DOHH2 (cell line): ENCODE data around the gene NFKBIZ.
A peak's percentile ranks its signal among the peaks of the same experiment; 100 is the strongest.

Experiments used
- H3F3A ChIP-seq: fragments of 200-600 bp; sonication (generic), shearing (Covaris generic); 2 replicates; pipeline ENCODE4 v1.6.0; 2016; ENCODE audit warnings: antibody characterized with exemption, mild to moderate bottlenecking; ENCODE audit not compliant: control insufficient read depth, insufficient read depth
- H3K27ac ChIP-seq: fragments of 200-600 bp; sonication (generic); 2 replicates; pipeline ENCODE4 v1.5.1; 2014; ENCODE audit warnings: low read depth, mild to moderate bottlenecking, low read length, moderate library complexity
- H3K27me3 ChIP-seq: fragments of 200-600 bp; sonication (generic); 2 replicates; pipeline ENCODE4 v1.6.1; 2014; ENCODE audit warnings: mild to moderate bottlenecking, low read length, mixed read lengths; ENCODE audit not compliant: control insufficient read depth
- H3K36me3 ChIP-seq: fragments of 200-600 bp; sonication (generic); 2 replicates; pipeline ENCODE4 v1.6.1; 2014; ENCODE audit warnings: mild to moderate bottlenecking, low read length, moderate library complexity, mixed read lengths; ENCODE audit not compliant: control insufficient read depth
- H3K4me1 ChIP-seq: fragments of 200-600 bp; sonication (generic); 2 replicates; pipeline ENCODE4 v1.6.1; 2014; ENCODE audit warnings: mild to moderate bottlenecking, low read length, mixed read lengths; ENCODE audit not compliant: control insufficient read depth
- H3K4me2 ChIP-seq: fragments of 200-600 bp; sonication (generic); 2 replicates; pipeline ENCODE4 v1.6.0; 2014; ENCODE audit warnings: mild to moderate bottlenecking, low read length, moderate library complexity
- H3K4me3 ChIP-seq: fragments of 200-600 bp; sonication (generic); 2 replicates; pipeline ENCODE4 v1.5.1; 2014; ENCODE audit warnings: mild to moderate bottlenecking, low read length, mixed read lengths
- H3K79me2 ChIP-seq: fragments of 200-600 bp; sonication (generic); 2 replicates; pipeline ENCODE4 v1.6.1; 2014; ENCODE audit warnings: mild to moderate bottlenecking, low read length, mixed read lengths; ENCODE audit not compliant: control insufficient read depth
- H3K9me2 ChIP-seq: fragments of 200-600 bp; sonication (generic); replicated peaks from 2 replicates; pipeline ENCODE4 v1.6.1; 2014; ENCODE audit warnings: mild to moderate bottlenecking, low read length, mixed read lengths; ENCODE audit not compliant: control insufficient read depth
- H3K9me3 ChIP-seq: fragments of 200-600 bp; sonication (generic); 2 replicates; pipeline ENCODE4 v1.6.1; 2014; ENCODE audit warnings: antibody characterized with exemption, low read length, mixed read lengths; ENCODE audit not compliant: control insufficient read depth, insufficient read depth
- H4K20me1 ChIP-seq: fragments of 200-600 bp; sonication (generic); 2 replicates; pipeline ENCODE4 v1.6.0; 2014; ENCODE audit warnings: low read depth, mild to moderate bottlenecking, antibody characterized with exemption, low read length, moderate library complexity; ENCODE audit not compliant: control insufficient read depth, insufficient read depth
- CTCF ChIP-seq: fragments of 200-600 bp; sonication (generic); IDR thresholded peaks from one replicate; pipeline ENCODE4 v1.5.1; 2014; ENCODE audit warnings: antibody characterized with exemption, mild to moderate bottlenecking, low read depth, low read length; ENCODE audit not compliant: poor library complexity, severe bottlenecking
- EZH2phosphoT487 ChIP-seq: fragments of 200-600 bp; sonication (generic); IDR thresholded peaks from 2 replicates; pipeline ENCODE4 v1.6.1; 2017; ENCODE audit warnings: borderline replicate concordance, mild to moderate bottlenecking, antibody characterized with exemption, low read length, moderate library complexity, mixed read lengths

Gene NFKBIZ

GRCh38 chr3:101811875-101812274, 37.4 kb upstream of the NFKBIZ start:
- Histone ChIP-seq H3K4me2 (no peak overlapping the region), H3K9me2 (no peaks in the 10 kb centered on the region), H3K27ac (no peak overlapping the region), H3K27me3 (no peaks in the 10 kb centered on the region), H3K9me3 (no peaks in the 10 kb centered on the region), H3K36me3 (peaks cover 4% of the 10 kb centered on the region), H3K4me1 (peaks cover 46% of the 10 kb centered on the region), H4K20me1 (no peaks in the 10 kb centered on the region), H3F3A (no peaks in the 10 kb centered on the region), H3K79me2 (peaks cover 5% of the 10 kb centered on the region), H3K4me3 (no peak overlapping the region)
- no peak for TF ChIP-seq CTCF
- no peak for TF ChIP-seq EZH2phosphoT487

GRCh38 chr3:101812895-101813294, 36.4 kb upstream of the NFKBIZ start:
- Histone ChIP-seq H3K79me2 (peaks cover 5% of the 10 kb centered on the region), H4K20me1 (no peaks in the 10 kb centered on the region), H3K9me3 (no peaks in the 10 kb centered on the region), H3K4me3 (no peak overlapping the region), H3K27me3 (no peaks in the 10 kb centered on the region), H3K9me2 (no peaks in the 10 kb centered on the region), H3K4me1 (peaks cover 57% of the 10 kb centered on the region), H3K4me2 (no peak overlapping the region), H3K27ac (no peak overlapping the region), H3F3A (peaks cover 7% of the 10 kb centered on the region; the same call in 1 of the 2 replicates), H3K36me3 (peaks cover 14% of the 10 kb centered on the region)
- no peak for TF ChIP-seq CTCF
- TF ChIP-seq EZH2phosphoT487, result no peak

- Histone ChIP-seq H3F3A (peaks cover 9% of the 10 kb centered on the region; the same call in 1 of the 2 replicates), H3K9me2 (no peaks in the 10 kb centered on the region), H3K4me1 (peaks cover 64% of the 10 kb centered on the region), H3K27me3 (no peaks in the 10 kb centered on the region), H3K36me3 (peaks cover 15% of the 10 kb centered on the region), H3K4me2 (peak overlapping the region; percentile 10), H4K20me1 (no peaks in the 10 kb centered on the region), H3K9me3 (no peaks in the 10 kb centered on the region), H3K27ac (no peak overlapping the region; the same call in 1 of the 2 replicates), H3K79me2 (peaks cover 5% of the 10 kb centered on the region), H3K4me3 (no peak overlapping the region)
- TF ChIP-seq CTCF (peak; percentile 64), EZH2phosphoT487 (no peak)
Measured at GRCh38 chr3:101813817-101814440, 35.4 kb upstream of the NFKBIZ start.
